Astrocyte of the hippocampus (primary cell): ENCODE data around the gene BRD7.

Experiments
- DNase-seq: peaks from one replicate; pipeline ENCODE4 v3.0.0; 2011; ENCODE audit warnings: low read depth, low spot score

Gene BRD7

DNA sequence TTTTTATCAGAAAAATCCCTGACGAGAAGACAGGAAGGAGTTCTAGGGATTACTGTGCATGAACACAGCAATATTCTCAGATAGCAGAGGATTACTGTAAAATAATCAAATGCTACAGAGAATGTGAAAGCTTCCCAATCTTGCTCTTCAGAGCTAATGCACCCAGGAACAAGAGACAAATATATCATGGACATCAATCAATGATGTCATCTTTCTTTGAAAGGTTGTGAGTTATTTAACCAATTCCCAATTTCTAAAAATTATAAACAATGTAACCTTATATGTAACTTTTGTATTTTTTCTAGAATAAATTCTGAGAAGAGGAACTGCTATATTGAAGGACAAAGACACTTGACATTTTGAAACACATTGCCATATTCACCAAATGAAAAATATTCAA, 46.5 kb downstream of the BRD7 start:
- DNase-seq, result no peak

GRCh38 chr16:50320310-50320709, 48.5 kb downstream of the BRD7 start:
- no peak for DNase-seq

- no peak for DNase-seq
Observed at GRCh38 chr16:50318796-50319578, 49.8 kb downstream of the BRD7 start.

GRCh38 chr16:50316848-50317630, 51.7 kb downstream of the BRD7 start:
- DNase-seq, result no peak

GRCh38 chr16:50316102-50316847, 52.5 kb downstream of the BRD7 start:
- no peak for DNase-seq

DNA sequence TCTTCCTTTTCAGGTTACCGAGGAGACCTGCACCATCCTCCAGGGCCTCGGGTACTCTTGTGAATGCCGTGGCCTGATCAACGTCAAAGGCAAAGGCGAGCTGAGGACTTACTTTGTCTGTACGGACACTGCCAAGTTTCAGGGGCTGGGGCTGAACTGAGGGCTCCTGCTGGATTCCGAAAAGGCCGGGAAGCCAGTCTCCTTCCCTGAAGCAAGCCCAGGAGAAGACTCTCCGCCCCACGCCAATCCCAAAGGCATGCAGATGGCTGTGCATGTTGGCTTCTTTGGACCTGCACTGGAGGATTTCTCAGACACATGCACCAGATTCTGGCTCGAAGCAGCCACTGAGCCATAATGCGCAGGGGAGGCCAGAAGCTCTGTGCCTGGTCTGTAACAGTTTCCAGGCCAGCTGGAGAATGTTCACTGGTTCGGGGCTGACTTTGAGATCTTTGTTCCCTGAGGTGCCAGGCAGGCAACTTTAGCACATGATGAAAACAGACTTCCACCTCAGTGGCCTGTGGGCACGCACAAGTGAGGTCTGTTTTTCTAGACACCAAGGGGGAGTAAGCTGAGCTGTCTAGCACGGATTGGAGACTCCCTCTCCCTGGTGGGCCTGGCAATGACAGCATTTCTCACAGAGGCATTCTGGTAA, 53.3 kb downstream of the BRD7 start:
- DNase-seq, result peak; percentile 36

- no peak for DNase-seq
Observed at GRCh38 chr16:50314665-50315064, 54.1 kb downstream of the BRD7 start.

GRCh38 chr16:50313596-50314478, 55.0 kb downstream of the BRD7 start:
- no peak for DNase-seq

- DNase-seq, result no peak
Observed at GRCh38 chr16:50311891-50312501, 56.8 kb downstream of the BRD7 start.

GRCh38 chr16:50311134-50311528, 57.7 kb downstream of the BRD7 start:
- no peak for DNase-seq

DNA sequence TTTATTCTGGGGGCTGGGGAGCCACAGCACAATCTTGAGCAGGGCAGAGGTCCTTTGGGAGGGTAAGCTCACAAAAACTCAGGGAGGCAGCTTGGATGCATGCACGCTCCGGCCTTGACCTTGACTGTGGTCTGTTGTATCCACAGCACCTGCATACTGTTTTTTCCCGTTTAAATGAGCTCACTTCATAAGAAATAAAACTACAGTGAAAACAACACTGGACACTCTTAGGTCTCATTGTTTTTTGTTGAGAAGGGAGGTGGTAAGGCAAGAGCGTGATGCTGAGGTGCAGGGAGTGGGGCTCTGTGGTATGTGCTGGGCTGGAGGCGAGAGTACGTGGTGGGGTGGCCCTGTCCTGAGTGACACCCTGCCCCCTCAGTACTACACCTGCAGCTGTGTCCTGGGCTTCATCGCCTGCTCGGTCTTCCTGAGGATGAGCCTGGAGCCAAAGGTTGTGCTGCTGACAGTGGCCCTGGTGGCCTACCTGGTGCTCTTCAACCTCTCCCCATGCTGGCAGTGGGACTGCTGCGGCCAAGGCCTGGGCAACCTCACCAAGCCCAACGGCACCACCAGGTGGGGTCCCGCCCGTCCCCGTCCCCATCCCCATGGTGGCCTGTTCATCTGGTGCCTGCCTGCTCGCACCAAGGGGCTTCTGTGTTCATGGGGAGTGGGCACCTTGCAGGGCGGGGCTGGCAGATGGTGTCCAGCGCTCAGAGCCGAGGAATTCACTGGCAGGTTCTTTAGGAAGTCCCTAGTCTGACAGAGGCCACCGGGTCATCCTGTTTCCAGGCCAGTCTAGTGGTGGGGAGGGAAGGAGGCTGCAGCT, 58.3 kb downstream of the BRD7 start:
- DNase-seq, result no peak

DNA sequence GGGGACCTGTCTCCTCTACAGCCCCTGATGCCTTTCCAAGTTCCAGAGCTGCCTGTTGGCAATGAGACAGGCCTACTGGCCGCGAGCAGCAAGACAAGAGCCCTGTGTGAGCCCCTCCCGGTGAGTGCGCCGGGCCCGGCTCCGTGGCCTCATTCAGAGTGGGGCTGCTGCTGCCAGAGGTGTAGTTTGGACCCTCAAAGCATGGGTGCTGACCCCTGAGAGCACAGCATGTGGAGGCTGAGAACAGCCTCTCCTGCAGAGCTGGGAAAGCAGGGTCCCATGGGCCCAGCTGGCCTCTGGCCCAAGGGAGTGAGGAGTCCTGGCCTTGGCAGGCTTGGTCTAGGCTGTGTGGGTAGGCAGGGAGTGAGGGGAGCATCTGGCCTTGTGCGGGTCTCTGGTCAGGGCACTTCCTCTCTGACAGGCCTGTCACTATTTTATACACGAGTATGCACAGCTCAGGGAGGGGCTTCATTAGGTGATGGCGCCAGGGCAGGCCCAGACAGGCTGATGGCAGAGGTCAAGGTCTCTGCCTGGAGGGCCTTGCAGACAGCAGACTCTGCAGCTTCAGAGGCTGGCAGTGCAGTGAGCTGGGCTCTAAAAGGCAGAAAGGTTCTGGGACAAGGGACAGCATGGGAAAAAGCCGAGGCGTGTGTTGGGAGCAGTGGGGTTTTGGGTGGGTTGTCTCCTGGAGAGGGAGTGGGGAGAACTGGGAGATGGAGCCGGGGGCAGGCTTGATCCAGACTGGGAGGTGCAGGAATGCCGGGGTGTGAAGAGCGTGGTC, 59.1 kb downstream of the BRD7 start:
- DNase-seq, result no peak

- no peak for DNase-seq
Observed at GRCh38 chr16:50309156-50309526, 59.6 kb downstream of the BRD7 start.

GRCh38 chr16:50308237-50308965, 60.4 kb downstream of the BRD7 start:
- no peak for DNase-seq

- no peak for DNase-seq
Observed at GRCh38 chr16:50306287-50306686, 62.5 kb downstream of the BRD7 start.

GRCh38 chr16:50305441-50306061, 63.2 kb downstream of the BRD7 start:
- DNase-seq, result no peak
